HG03095 (cell line): ENCODE results near the gene COQ5.
"Not testable (repeated sequence)": the region's sequence is repeated elsewhere in the genome, so short reads cannot be mapped to it uniquely, and the experiment has no call there.

ENCODE experiments used
- ATAC-seq: cut with Tn5 transposase; IDR thresholded peaks from one replicate; pipeline ENCODE4 v1.9.1; 2021; ENCODE audit warnings: moderate library complexity; ENCODE audit not compliant: unreplicated experiment

COQ5 gene

DNA sequence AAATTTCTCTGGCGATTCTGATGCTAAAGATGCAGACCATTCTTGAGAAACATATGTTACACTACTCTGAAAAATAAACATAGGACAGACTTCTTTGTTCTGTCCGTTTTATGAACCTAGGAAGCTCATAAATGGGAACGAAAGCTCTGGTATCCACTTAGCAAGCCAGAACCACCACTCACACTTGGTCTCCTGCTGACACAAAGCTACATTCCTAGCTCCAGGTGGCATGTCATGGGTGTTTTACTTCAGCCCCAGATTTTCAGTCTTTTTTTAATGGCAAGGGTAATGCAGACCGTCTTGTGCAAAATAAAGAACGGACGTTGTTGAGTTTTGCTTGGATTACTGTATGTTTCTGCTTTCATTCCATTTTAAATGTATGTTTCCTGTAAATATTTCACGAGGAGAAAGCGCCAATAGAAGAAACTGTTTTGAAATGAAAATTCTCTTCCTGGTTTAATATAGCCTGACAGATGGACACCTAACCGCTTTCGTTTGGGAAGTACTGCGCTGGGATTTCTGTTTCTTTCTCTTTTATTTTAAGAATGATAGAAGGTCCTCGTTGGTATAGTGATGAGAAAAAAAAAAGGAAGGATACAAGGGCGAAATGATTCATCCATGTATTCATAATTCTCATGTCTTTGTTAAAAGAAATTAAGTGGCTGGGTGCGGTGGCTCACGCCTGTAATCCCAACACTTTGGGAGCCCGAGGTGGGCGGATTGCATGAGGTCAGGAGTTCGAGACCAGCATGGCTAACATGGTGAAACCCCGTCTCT, 871 bp upstream of the COQ5 start:
- ATAC-seq, result no peak

DNA sequence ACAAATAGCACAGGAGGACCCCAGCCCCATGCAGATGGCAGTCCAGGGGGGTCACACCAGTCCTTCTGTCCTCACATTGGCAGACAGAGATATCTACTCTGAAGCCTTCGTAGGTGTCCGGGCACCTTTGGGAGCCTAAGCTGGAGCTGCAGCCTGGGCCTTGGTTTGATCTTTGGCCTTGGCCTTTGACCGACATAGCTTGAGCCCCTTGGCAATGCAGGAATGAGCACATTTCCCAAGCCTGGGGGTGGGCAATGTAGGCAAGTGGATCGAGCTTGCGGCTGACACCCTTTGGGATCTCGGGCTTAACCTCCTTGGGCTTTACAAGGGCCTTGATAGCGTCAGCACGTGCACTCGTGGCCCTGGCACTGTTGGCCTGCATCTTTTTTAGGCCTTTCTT, 6.4 kb downstream of the COQ5 start:
- ATAC-seq, result no peak

DNA sequence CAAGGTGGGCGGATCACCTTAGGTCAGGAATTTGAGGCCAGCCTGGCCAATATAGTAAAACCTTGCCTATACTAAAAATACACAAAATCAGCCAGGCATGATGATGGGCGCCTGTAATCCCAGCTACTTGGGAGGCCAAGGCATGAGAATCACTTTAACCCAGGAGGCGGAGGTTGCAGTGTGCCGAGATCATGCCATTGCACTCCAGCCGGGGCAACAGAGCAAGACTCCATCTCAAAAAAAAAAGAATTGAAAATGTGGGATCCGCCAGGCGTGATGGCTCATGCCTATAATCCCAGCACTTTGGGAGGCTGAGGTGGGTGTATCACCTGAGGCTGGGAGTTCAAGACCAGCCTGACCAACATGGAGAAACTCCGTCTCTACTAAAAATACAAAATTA, 9.6 kb downstream of the COQ5 start:
- ATAC-seq, result not testable (repeated sequence)

DNA sequence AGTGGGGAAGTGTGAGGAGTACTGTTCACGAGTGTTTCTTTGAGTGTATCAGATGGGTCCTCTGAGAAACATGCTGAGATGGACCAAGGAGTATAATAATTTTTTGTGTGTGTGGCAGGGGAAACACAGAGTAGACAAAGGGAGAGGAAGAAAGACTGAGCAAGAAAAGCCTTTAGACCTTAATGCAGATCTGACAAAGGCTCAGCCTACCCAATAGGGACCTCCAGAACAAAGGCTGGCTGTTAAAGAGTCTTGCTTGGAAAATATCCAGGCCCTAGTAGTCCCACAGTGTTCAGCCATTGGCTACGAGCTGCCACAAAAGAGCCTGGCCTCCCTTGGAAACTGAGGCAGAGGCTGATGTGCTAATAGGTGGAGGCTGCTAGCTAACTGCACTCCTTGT, 13.5 kb downstream of the COQ5 start:
- no peak for ATAC-seq

DNA sequence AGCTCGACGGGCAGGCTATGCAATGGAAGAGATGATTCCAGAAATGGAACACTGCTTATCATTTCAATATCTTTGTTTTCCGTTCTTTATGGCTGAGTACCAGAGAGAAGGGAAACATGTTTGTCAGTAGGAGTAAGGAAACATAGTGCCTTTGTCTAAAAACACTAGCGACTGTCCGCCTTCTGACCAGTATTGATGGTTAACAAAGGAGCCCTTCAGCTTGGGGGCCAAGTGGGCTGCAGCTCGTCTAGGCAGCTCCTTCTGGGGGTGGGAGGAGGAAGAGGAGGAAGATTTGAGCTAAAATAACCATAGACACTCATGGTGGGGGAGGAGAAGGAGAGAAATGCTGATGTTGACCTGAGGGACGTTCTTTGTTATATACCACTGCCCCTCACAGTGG, 15.0 kb downstream of the COQ5 start:
- no peak for ATAC-seq

DNA sequence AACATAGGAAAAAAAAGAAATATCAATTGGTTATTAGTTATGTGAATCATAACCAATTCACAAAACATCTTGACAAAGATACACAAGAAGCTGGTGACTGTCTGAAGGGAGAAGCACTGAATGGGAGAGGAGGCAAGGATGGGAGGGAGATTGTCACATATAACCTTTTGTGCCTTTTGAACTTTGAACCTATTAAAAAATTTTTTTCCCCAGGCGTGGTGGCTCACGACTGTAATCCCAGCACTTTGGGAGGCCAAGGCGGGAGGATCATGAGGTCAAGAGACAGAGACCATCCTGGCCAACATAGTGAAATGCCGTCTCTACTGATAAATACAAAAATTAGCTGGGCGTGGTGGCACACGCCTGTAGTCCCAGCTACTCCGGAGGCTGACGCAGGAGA, 20.4 kb downstream of the COQ5 start:
- no peak for ATAC-seq

DNA sequence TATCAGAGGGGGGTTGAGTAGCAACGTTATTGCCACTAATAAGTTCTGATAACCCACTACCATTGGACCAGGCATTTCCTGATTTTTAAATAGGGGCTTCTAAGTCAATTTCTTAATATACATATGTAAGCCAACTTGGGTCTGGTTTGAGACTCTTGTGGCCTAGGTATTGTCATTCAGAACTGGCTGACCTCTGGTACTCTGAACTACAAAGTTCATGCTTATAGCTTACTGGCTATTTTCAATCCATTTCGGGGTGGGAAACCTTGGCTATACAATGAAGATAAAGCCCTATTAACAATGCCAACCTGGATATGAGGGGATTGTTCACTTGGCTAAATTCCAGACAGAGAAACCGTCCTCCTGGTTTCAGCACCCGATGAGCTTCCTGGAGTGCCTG, 24.4 kb downstream of the COQ5 start:
- ATAC-seq, result no peak

DNA sequence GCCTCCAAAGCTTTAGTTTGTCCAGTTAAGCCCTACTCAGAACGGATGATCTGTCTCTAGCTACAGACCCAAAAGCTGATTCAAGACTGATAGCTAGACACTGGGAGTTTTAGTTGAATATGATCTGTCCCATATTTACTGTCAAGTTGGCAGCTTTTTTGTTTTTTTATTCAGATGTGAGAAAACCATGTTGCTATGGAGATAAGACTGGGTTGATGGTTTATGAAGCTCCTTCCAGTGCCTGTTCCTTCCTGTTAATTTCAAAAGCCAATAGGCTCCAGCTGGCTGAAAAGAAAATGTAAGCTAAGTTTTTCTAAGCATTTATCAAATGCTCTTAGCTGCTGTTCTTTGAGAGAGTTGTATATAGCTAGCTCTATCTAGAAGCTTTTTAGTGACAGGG, 28.4 kb downstream of the COQ5 start:
- ATAC-seq, result no peak

DNA sequence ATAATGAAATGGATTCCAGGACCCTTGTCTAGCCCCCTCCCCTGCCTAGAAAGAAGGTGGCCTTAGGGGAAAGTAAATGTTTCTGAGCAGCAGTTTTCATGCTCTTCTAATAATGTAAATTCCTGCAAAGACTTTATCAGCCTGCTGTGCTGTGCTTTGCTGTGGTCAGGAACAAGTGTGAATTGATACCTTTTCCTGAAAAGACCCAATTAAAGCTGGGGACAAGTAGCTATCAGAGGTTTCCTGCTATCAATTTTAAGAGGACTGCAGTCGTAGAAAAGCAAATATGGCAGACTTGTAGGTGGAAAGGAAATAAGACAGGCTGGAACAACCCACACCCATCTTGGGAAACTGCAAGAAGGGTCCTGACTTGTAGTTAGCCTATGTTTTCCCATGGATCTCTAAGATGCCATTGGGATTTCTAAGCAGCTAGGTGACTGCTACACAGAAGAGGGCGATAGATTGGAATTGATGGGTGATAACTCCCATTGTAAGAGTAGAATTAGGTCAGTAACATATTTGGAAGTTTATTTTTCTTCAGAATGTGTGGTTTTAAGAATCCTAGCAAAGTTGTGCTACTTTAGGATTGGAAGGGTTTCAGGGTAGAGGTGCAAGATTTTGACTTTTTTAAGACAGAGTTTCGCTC, 30.0 kb downstream of the COQ5 start:
- no peak for ATAC-seq

DNA sequence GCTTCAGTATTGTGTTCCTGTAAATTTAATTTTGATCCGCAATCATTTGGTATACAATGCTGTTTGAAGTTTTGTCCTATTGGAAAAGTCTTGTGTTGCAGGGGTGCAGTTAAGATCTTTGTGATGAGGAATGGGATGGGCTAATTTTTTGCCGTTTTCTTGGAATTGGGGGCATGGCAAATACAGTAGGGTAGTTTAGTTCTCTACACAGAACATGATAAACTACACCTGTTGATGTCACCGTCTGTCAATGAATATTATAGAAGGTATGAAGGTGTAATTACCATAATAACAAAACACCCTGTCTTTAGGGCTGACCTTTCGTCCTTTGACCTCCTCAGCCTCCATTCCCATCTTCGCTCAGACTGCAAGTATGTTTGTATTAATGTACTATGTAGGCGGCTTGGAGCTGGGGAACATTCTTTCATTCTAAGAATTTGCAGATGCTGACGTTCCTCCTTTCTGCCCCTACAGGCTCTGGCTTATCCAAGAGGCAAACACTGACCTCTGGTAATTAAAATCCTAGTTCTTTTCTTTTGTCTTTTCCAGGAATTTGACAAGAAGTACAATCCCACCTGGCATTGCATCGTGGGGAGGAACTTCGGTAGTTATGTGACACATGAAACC, 31.3 kb downstream of the COQ5 start:
- no peak for ATAC-seq

DNA sequence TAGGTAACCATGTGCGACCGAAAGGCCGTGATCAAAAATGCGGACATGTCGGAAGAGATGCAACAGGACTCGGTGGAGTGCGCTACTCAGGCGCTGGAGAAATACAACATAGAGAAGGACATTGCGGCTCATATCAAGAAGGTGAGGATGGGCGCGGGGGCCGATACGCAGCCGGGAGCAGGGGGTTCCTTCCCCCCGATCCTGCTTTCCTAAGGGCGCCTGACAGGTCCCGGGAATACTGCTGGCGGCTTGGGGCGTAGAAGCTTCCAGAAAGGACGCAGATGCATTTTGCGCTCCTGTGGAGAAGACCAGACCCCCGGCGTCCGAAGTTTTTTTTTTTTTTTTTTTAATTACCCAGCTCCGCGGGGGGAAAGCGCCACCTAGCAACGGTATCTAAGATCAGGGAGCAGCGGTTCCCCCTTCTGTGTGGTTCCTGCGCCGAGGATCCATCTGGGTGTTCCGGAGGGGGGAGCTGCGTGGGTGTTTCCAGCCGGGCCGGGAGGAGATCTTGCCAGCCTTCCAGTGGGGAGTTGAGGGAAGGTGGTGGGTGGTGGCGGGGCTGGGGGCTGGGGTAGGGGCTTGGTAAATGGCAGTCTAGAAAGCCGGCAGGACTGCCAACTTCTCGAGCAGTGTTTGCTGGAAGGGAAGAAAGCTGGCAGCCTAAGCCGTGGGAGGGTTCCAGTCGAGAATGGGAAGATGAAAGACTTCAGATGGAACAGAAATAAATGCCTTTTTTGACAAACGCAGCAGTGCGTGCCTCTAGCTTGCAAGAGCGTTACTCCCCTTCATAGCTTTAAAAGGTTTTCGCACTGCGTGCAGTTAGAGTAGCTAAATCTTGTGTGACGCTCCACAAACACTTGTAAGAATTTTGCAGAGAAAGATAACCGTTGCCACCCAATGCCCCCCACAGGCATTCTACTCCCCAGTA, 32.3 kb downstream of the COQ5 start:
- ATAC-seq, result peak; percentile 18

DNA sequence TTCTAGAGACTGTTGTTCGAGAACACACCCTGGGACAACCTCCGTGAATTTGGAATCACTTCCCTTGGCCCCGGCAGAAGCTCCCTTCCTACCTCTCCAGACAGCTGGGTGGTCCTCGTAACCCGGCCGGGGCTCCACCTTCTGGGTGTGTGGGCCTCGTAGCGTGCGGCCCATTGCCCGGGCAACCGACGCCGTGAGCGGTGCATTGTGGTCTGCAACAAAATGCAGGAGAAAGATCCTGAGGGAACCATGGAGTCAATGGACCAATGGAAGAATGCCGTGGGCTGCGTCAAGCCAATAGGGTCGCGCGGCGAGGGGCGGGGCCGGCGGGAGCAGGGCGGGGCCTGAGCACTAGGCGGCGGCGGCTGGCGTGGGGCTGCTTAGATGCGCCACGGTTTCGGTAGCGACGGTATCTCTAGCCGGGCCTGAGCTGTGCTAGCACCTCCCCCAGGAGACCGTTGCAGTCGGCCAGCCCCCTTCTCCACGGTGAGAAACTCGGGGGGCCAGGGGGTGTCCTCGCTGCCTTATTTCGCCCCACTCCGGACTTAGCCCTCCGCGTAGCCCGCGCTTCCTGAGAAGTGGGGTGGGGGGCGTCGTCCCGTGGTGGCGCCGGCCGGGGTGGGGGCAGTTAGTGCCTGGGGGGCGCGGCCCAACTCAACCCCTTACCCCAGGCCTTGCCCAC, 33.1 kb downstream of the COQ5 start, which contains the start of gene DYNLL1:
DYNLL1 (plus strand) TSS at position 383 of the 682 bp plus-strand sequence. CDS start 309 bp downstream, outside the sequence.
- ATAC-seq, result peak; percentile 86

DNA sequence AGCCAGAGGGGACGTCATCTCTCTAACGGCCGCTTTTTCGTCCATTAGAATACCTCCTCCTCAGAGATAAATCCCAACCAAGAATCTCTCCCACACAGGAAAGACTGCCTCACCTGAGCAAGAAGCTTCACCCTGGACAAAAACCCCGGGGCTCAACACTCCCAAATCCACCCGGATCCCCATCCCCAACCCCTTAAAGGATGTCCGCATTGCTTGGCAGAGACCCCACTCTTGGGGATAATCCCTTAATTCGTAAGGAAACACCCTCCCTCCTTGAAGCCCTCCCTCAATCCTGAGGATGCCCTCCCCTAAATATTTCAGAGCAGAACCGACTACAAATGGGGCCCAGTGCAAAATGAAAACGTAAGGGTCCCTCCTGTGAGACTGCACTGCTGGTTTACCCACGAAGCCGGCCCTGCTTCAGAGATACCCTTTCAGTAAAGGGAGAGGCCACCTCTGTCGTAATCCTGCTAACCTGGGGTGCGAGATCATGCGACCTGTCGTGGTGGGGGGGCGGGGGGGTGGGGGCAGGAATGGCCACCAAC, 33.7 kb downstream of the COQ5 start:
- peak; percentile 13 for ATAC-seq

DNA sequence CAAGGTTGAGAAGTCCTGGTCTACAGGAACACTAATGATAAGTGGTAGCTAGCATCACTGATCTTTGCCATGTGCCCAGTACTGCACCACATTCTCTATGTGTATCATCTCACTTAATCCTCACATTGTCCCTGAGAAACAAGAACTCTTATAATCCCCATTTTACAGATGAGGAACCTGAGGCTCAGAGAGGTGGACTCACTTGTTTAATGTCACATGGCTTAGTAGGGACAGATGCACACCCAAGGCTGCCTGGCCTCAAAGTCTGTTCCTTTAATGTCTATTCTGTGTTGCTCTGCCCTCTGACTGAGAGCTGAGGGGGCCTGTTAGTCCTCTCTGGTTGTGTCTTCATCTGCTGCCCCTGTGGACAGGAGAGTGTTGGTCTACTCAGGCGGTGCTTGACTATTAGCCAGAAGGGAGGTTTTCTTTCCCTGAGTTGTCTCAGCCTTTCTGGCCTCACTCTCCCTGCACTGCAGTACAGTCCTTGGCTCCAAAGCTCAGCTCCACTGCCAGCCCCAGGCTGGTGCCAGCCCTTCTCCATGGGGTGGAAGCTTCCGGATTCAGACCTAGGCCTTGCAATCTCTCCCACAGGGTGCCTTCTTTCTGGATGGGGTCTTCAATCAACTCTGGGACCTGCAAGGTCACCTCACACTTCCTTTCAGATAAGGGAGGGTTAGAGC, 38.0 kb downstream of the COQ5 start:
- no peak for ATAC-seq

DNA sequence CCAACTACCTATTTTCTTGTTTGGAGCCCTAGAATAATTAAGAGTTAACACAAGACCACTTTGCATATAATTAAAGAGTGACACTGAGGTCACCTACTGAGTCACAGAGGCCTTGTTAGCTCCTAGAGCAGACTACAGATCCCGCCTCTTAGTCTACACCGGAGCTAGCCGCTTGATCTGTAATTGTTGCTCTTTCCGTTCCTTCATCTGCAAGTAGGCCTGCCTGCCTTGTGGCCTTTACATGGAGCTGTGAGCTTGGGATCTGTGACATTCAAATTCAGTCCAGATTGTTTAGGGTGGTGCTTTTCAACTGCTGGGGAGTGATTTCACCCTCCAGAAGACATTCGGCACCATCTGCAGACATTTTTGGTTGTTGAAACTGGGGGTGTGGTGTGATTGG, 38.6 kb downstream of the COQ5 start:
- no peak for ATAC-seq

DNA sequence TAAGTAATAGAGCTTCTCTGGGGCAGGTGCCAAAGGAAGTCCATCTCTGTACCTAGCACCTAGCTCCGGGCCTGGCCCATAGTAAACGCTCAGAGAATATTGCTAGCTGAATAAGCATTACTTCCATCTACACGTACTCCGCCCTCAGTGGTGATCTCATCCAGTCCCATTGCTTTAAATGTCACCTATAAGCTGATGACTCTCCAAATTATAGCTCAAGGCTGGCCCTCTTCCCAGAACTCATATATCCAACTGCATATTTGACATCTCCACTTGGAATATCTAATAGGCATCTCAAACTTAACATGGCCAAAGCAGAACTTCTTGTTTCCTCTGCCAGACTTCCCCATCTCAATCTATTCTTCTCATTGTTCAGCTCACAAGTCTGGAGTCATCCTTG, 39.9 kb downstream of the COQ5 start:
- no peak for ATAC-seq

DNA sequence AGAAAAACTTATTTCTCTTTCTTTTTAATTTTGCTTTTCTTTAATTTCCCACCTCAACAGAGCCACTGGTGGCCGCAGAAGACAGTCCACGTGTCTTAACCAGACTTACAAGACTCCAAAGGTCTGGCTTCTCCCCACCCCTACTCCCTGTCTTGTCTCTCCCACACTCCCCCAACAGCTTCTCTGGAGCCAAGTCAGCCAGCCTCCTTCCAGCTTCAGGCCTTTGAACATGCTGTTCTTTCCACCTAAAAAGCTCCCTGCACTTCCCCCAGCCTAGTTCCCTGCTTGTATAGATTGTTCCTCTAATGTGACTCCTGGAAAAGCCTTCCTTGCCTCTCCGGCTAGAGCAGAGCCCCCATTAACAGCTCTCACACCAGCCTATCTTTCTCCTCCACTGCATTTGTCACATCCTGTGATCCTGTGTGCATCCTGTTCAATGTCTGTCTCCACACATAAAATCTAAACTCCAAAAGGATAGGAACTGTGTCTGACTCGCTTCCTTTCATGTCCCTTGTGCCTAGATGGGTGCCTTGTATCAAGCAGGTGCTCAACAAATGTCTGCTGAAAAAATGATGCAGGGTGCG, 40.8 kb downstream of the COQ5 start:
- ATAC-seq, result no peak

DNA sequence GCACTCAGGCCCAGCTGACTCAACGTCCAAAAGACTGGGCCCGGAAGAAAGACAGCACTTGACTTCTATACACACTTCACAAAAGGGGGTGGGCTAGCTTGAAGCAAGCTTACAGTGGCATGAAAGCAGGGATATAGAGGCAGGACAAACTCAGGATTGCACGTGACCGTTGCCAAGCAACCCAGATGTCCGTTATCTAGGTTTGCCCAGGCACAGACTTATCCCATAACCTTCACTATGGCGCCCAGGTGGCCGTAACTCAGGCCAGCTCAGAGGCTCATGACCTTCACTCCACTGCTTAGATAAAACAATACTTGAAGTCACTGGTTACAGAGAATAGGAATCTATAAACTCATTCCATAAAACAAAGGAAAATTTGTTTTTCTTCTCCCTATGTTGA, 41.4 kb downstream of the COQ5 start:
- not testable (repeated sequence) for ATAC-seq
